OCI-LY1 (cell line): ENCODE results near the gene RPL7L1.
A peak's percentile ranks its signal among the peaks of the same experiment; 100 is the strongest.

Experiments used
- H2AFZ ChIP-seq: fragments of 200-600 bp; sonication (generic), shearing (Covaris generic); 2 replicates; pipeline ENCODE4 v1.6.0; 2014; ENCODE audit warnings: antibody characterized with exemption, mild to moderate bottlenecking, low read length
- H3F3A ChIP-seq: fragments of 200-600 bp; sonication (generic), shearing (Covaris generic); 2 replicates; pipeline ENCODE4 v1.6.0; 2014; ENCODE audit warnings: mild to moderate bottlenecking, antibody characterized with exemption, low read length, moderate library complexity; ENCODE audit not compliant: insufficient read depth
- H3K27ac ChIP-seq: fragments of 200-600 bp; sonication (generic); 2 replicates; pipeline ENCODE4 v1.5.1; 2014; ENCODE audit warnings: low read length, mixed run types, mild to moderate bottlenecking, low read depth; ENCODE audit not compliant: poor library complexity, severe bottlenecking
- H3K27me3 ChIP-seq: fragments of 200-600 bp; sonication (generic); 2 replicates; pipeline ENCODE4 v1.6.0; 2014; ENCODE audit warnings: antibody characterized with exemption, mild to moderate bottlenecking, low read length, moderate library complexity; ENCODE audit not compliant: insufficient read depth
- H3K36me3 ChIP-seq: fragments of 200-600 bp; sonication (generic); 2 replicates; pipeline ENCODE4 v1.6.1; 2014; ENCODE audit warnings: mild to moderate bottlenecking, antibody characterized with exemption, low read length, moderate library complexity, mixed read lengths; ENCODE audit not compliant: insufficient read depth
- H3K4me1 ChIP-seq: fragments of 200-600 bp; sonication (generic); 2 replicates; pipeline ENCODE4 v1.5.1; 2014; ENCODE audit warnings: mild to moderate bottlenecking, low read length, moderate library complexity; ENCODE audit not compliant: insufficient read depth, severe bottlenecking
- H3K4me2 ChIP-seq: fragments of 200-600 bp; sonication (generic), shearing (Covaris generic); 2 replicates; pipeline ENCODE4 v1.6.1; 2014; ENCODE audit warnings: low read length
- H3K4me3 ChIP-seq: fragments of 200-600 bp; sonication (generic); 2 replicates; pipeline ENCODE4 v1.5.1; 2014; ENCODE audit warnings: low read length, low read depth, mild to moderate bottlenecking, mixed read lengths; ENCODE audit not compliant: poor library complexity, severe bottlenecking
- H3K79me2 ChIP-seq: fragments of 200-600 bp; shearing (Covaris generic); 2 replicates; pipeline ENCODE4 v1.6.1; 2016; ENCODE audit warnings: mixed run types, low read length, mixed read lengths; ENCODE audit not compliant: insufficient read depth
- H3K9ac ChIP-seq: fragments of 200-600 bp; sonication (generic), shearing (Covaris generic); 2 replicates; pipeline ENCODE4 v1.6.1; 2014; ENCODE audit warnings: mild to moderate bottlenecking, low read length, mixed read lengths
- H3K9me2 ChIP-seq: fragments of 200-600 bp; sonication (generic), shearing (Covaris generic); 2 replicates; pipeline ENCODE4 v1.6.1; 2014; ENCODE audit warnings: low read depth, mild to moderate bottlenecking, low read length, mixed read lengths
- H3K9me3 ChIP-seq: fragments of 200-600 bp; shearing (Covaris generic); 2 replicates; pipeline ENCODE4 v1.6.1; 2014; ENCODE audit warnings: low read length, mixed read lengths
- H4K20me1 ChIP-seq: fragments of 200-600 bp; sonication (generic), shearing (Covaris generic); 2 replicates; pipeline ENCODE4 v1.6.0; 2016; ENCODE audit warnings: mild to moderate bottlenecking, low read length; ENCODE audit not compliant: insufficient read depth
- CTCF ChIP-seq: fragments of 200-600 bp; sonication (generic), shearing (Covaris generic); IDR thresholded peaks from 2 replicates; pipeline ENCODE4 v1.5.1; 2017; ENCODE audit warnings: mild to moderate bottlenecking, antibody characterized with exemption, low read length, moderate library complexity, mixed read lengths
- EZH2 ChIP-seq: fragments of 200-600 bp; sonication (generic), shearing (Covaris generic); IDR thresholded peaks from 2 replicates; pipeline ENCODE4 v1.8.0; 2017; ENCODE audit warnings: borderline replicate concordance, mixed run types, mild to moderate bottlenecking, antibody characterized with exemption, low read length, moderate library complexity, mixed read lengths

The RPL7L1 gene

GRCh38 chr6:42923666-42924065, 44.2 kb downstream of the RPL7L1 start:
- no peaks in the 10 kb centered on the region for H3K9me3 ChIP-seq
- H3K27me3 ChIP-seq, result no peaks in the 10 kb centered on the region
- TF ChIP-seq EZH2, result no peak
- no peak for TF ChIP-seq CTCF
- no peak overlapping the region for H2AFZ ChIP-seq
- no peaks in the 10 kb centered on the region for H3F3A ChIP-seq
- no peaks in the 10 kb centered on the region for H3K9me2 ChIP-seq
- no peak overlapping the region for H3K4me2 ChIP-seq
- H3K4me1 ChIP-seq, result peaks cover 8% of the 10 kb centered on the region
- H3K4me3 ChIP-seq, result no peak overlapping the region
- no peak overlapping the region for H3K27ac ChIP-seq
- no peaks in the 10 kb centered on the region for H4K20me1 ChIP-seq
- H3K79me2 ChIP-seq, result no peaks in the 10 kb centered on the region
- no peaks in the 10 kb centered on the region for H3K36me3 ChIP-seq
- H3K9ac ChIP-seq, result no peak overlapping the region

- peaks cover 1% of the 10 kb centered on the region; the same call in 1 of the 2 replicates for H3K79me2 ChIP-seq
- no peak overlapping the region for H3K27ac ChIP-seq
- no peak overlapping the region for H2AFZ ChIP-seq
- TF ChIP-seq EZH2 (no peak), CTCF (no peak)
- H3K4me2 ChIP-seq, result no peak overlapping the region
- H4K20me1 ChIP-seq, result no peaks in the 10 kb centered on the region
- no peaks in the 10 kb centered on the region for H3K36me3 ChIP-seq
- H3K9me2 ChIP-seq, result no peaks in the 10 kb centered on the region
- no peak overlapping the region for H3K9ac ChIP-seq
- H3K27me3 ChIP-seq, result no peaks in the 10 kb centered on the region
- H3K4me1 ChIP-seq, result peaks cover 10% of the 10 kb centered on the region
- no peaks in the 10 kb centered on the region for H3K9me3 ChIP-seq
- no peaks in the 10 kb centered on the region for H3F3A ChIP-seq
- no peak overlapping the region for H3K4me3 ChIP-seq
Observed at GRCh38 chr6:42925248-42925857, 45.9 kb downstream of the RPL7L1 start.

- H3K4me2 ChIP-seq, result peak within 1 kb of the TSS; percentile 90
- H3K9ac ChIP-seq, result peak within 1 kb of the TSS; percentile 80
Observed at GRCh38 chr6:42928986-42929820, 49.8 kb downstream of the RPL7L1 start, which contains the start of gene CNPY3. Gene CNPY3 (plus strand): TSS chr6:42929480. CDS start chr6:42929571, 91 bp downstream.

More at GRCh38 chr6:42928986-42929820, 49.8 kb downstream of the RPL7L1 start, which contains the start of gene CNPY3:
- peaks cover 32% of the 10 kb centered on the region for H3K4me1 ChIP-seq
- H3F3A ChIP-seq, result no peaks in the 10 kb centered on the region
- no peak within 1 kb of the TSS for H2AFZ ChIP-seq
- H3K9me3 ChIP-seq, result no peaks in the 10 kb centered on the region
- no peaks in the 10 kb centered on the region; the same call in 1 of the 2 replicates for H4K20me1 ChIP-seq
- H3K27ac ChIP-seq, result peak within 1 kb of the TSS; percentile 97
- H3K4me3 ChIP-seq, result peak within 1 kb of the TSS; percentile 73
- H3K36me3 ChIP-seq, result peaks cover 14% of the 10 kb centered on the region
- peaks cover 9% of the 10 kb centered on the region for H3K79me2 ChIP-seq
- H3K9me2 ChIP-seq, result no peaks in the 10 kb centered on the region
- H3K27me3 ChIP-seq, result no peaks in the 10 kb centered on the region
- no peak for TF ChIP-seq EZH2
- no peak for TF ChIP-seq CTCF
